Stomach (tissue), 9 donors: Measurements from ENCODE around the gene THBD. TPM values are rescaled to one million over a fixed set of nuclear protein-coding genes. Genes with fewer than 3 reads are reported as not detected.

Experiments
- DNase-seq, 2 donors: peaks; one replicate each; pipeline versions ENCODE4 v3.0.0 to v3.0.0-alpha.2; 2013 to 2019
- H3K27ac ChIP-seq, 5 donors: fragments of 200-600 bp in 4 of 5; sonication (generic) in 4 of 5; one replicate each; pipeline ENCODE4 v1.5.1; 2013 to 2019; ENCODE audit warnings: mild to moderate bottlenecking in 1 of 5, moderate library complexity in 1 of 5
- H3K27me3 ChIP-seq, 3 donors: fragments of 200-600 bp; sonication (generic); one replicate each; pipeline ENCODE4 v1.5.1; 2017 to 2019; ENCODE audit warnings: mixed run types in 1 of 3
- H3K36me3 ChIP-seq, 4 donors: fragments of 200-600 bp; sonication (generic); 1 replicate in 3 of 4; 2 replicates in 1 of 4; pipeline ENCODE4 v1.5.1; 2016 to 2019
- H3K4me1 ChIP-seq, 4 donors: fragments of 200-600 bp; sonication (generic); one replicate each; pipeline ENCODE4 v1.5.1; 2016 to 2019
- H3K4me3 ChIP-seq, 4 donors: fragments of 200-600 bp; sonication (generic) in 3 of 4; one replicate each; pipeline ENCODE4 v1.5.1; 2016 to 2019; ENCODE audit warnings: mild to moderate bottlenecking in 1 of 4
- H3K9me3 ChIP-seq, 4 donors: fragments of 200-600 bp; sonication (generic); one replicate each; pipeline ENCODE4 v1.5.1; 2016 to 2019
- EP300 ChIP-seq: sonication (generic); formaldehyde crosslinking; IDR thresholded peaks from one replicate; pipeline ENCODE4 v1.6.1; 2017; ENCODE audit warnings: antibody characterized with exemption
- POLR2A ChIP-seq, 4 donors: fragments of 450-650 bp; IDR thresholded peaks; one replicate each; pipeline ENCODE4 v1.6.1; 2016; ENCODE audit warnings: antibody characterized with exemption in 4 of 4, control low read depth in 2 of 4, mild to moderate bottlenecking in 1 of 4, moderate library complexity in 1 of 4
- POLR2AphosphoS5 ChIP-seq, 3 donors: sonication (generic); formaldehyde crosslinking; IDR thresholded peaks; one replicate each; pipeline ENCODE4 v1.6.1; 2016; ENCODE audit warnings: antibody characterized with exemption in 3 of 3
- WGBS, 5 donors: extraction: QIAGEN DNeasy Blood & Tissue Kit in 3 of 5; methylation state at CpG; one replicate each; pipeline versions ENCODE4 v1.1.5 to v1.1.7; 2013 to 2018; 5-methylcytosine and 5-hydroxymethylcytosine counted together
- intact Hi-C: fragments of 100-400 bp; cut with DNase I; formaldehyde crosslinking; loops from one replicate; pipeline ENCODE4 v1.15.1; 2023; ENCODE audit warnings: low total_unique reads
- polyA plus RNA-seq, 3 donors: library from polyadenylated mRNA; stranded (reverse); fragments of 200-250 nt; gene quantifications; one replicate each; pipeline ENCODE4 v1.2.3, GENCODE V29; 2013
- total RNA-seq, 5 donors: library from RNA; depleted of rRNA; stranded (reverse); fragments of >200 nt; gene quantifications; one replicate each; pipeline versions ENCODE4 v1.1.0 to v1.2.3, GENCODE V29; 2014 to 2016
- TF ChIP-seq, protein P1 (sequence below), 7 experiments: fragments of 450-650 bp in 4 of 7; fragments of 200-600 bp in 3 of 7; sonication (generic) in 3 of 7; IDR thresholded peaks; one replicate each; pipeline ENCODE4 v1.5.1; 2016 to 2019; ENCODE audit warnings: antibody characterized with exemption in 7 of 7, control low read depth in 2 of 7, mild to moderate bottlenecking in 1 of 7
- donor health status: healthy with polysubstance abuse.
- donor health status: Bipolar disorder and iron deficiency.
- donor health status: healthy.

THBD gene
- total and polyA plus RNA-seq, 8 donors, result 2.7 to 83.5 (median 21.8) TPM

DNA sequence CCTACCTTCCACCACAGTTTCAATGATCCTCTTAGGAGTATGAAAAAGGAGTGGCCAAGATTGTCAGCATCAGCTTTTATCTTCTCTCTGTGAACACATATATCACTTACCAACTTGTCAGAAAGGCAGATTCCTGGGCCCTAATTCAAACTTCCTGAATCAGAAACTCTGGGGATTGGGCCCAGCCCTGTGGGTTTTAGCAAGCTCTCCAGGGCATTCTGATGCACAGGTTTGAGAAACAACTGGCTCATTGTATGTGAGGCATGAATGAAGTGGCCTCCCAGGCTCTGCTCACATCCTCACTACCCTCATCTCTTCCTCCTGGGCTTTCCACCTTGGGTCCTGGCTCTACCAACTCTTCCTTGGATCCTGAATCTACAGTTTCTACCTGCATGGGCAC lies 13.2 kb upstream of the THBD start:
- H3K27ac ChIP-seq, result peak overlapping the region in 4 of 5 donors; percentile 14 to 52 (median 34)
- no peaks in the 10 kb centered on the region for H3K36me3 ChIP-seq
- no peaks in the 10 kb centered on the region for H3K9me3 ChIP-seq
- no peaks in the 10 kb centered on the region for H3K27me3 ChIP-seq
- no peak for DNase-seq
- TF ChIP-seq, protein P1, sequence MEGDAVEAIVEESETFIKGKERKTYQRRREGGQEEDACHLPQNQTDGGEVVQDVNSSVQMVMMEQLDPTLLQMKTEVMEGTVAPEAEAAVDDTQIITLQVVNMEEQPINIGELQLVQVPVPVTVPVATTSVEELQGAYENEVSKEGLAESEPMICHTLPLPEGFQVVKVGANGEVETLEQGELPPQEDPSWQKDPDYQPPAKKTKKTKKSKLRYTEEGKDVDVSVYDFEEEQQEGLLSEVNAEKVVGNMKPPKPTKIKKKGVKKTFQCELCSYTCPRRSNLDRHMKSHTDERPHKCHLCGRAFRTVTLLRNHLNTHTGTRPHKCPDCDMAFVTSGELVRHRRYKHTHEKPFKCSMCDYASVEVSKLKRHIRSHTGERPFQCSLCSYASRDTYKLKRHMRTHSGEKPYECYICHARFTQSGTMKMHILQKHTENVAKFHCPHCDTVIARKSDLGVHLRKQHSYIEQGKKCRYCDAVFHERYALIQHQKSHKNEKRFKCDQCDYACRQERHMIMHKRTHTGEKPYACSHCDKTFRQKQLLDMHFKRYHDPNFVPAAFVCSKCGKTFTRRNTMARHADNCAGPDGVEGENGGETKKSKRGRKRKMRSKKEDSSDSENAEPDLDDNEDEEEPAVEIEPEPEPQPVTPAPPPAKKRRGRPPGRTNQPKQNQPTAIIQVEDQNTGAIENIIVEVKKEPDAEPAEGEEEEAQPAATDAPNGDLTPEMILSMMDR (IDR thresholded peaks at IDR 0.05), result no peak
- TF ChIP-seq EP300 (no peak), POLR2AphosphoS5 (IDR thresholded peaks at IDR 0.05) (no peak), POLR2A (IDR thresholded peaks at IDR 0.05) (no peak)
- H3K4me1 ChIP-seq, result peaks cover 14 to 31% (median 22%) of the 10 kb centered on the region in 4 donors
- intact Hi-C loops, result loop anchor here (10.0 kb wide), 1 partner anchor 368 kb away; no protein-coding TSS in a partner anchor
- no peak overlapping the region for H3K4me3 ChIP-seq

DNA sequence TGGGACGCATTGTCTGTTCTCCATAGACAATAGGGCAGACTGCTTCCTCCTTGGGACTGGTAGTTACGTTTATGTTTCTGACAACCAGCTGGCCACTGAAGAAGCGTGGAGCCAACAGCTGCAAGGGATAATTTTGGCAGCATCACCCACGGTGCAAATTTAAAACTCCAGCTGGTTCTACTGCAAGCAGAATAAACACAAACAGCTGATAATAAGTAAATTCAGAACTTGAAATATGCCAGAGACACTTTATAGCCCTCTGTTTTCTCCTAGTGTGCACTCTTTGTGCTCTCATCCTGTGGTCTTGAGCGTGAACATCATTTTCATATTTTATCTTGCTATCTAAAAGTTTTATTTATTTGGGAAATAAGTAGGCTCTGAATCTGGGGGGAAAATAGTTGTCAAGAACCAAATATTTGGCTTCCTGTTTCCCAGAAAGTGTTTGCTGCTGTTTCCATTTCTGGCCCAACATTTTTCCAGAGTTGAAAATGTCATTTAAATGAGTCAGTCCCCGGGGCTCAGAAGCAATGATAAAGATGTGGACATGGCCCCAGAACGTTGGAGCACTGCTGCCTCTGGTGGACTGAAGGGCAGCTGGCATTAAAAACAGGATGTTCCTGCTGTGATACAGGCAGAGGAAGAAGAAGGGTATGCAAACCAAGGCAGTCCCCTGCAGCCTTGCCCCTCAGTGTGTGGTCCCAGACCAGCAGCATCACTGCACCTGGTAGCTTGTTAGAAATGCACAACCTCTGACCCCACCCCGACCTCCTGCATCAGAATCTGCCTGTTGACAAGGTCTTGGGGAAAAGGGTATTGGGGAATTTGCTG lies 12.5 kb upstream of the THBD start:
- peak in 1 of 2 donors; percentile 84 for DNase-seq
- 20 to 34% (median 25%) methylated on average over 8 of the region's 8 CpGs for WGBS, 5 donors

DNA sequence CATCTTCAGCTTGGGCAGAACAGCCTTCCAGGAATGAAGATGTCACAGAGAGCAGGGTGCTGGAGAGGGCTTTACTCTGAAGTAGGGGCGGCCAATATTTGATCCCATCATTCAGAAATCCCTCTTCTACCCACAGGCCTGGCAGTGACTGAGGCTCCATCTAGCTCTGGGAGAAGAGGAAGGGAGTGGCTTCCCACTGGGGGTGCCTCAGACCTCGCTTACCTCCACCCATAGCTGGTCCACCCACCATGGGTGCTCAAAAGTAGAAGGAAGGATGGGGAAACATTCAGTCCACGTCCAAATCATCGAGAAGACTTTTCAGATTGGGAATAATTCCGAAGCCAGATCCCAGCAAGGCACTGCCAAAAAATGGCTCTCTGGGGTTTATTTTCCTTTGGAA lies 11.8 kb upstream of the THBD start:
- DNase-seq, result no peak
- no peaks in the 10 kb centered on the region for H3K36me3 ChIP-seq
- H3K9me3 ChIP-seq, result no peaks in the 10 kb centered on the region
- H3K4me1 ChIP-seq, result peaks cover 14 to 31% (median 22%) of the 10 kb centered on the region in 4 donors
- H3K27ac ChIP-seq, result peak overlapping the region; percentile 28 to 76 (median 53)
- TF ChIP-seq EP300, result no peak
- TF ChIP-seq, protein P1 (IDR thresholded peaks at IDR 0.05), result no peak
- TF ChIP-seq POLR2A (IDR thresholded peaks at IDR 0.05), result no peak
- TF ChIP-seq POLR2AphosphoS5 (IDR thresholded peaks at IDR 0.05), result no peak
- H3K27me3 ChIP-seq, result no peaks in the 10 kb centered on the region
- no peak overlapping the region for H3K4me3 ChIP-seq
- intact Hi-C loops, result loop anchor here (10.0 kb wide), 1 partner anchor 366 kb away; no protein-coding TSS in a partner anchor
- 55 to 80% (median 77%) methylated on average over 5 of the region's 5 CpGs for WGBS, 5 donors

More for the DNA sequence above, 12.5 kb upstream of the THBD start:
- no peaks in the 10 kb centered on the region for H3K9me3 ChIP-seq
- H3K27ac ChIP-seq, result peak overlapping the region in 4 of 5 donors; percentile 41 to 76 (median 61)
- no peaks in the 10 kb centered on the region for H3K27me3 ChIP-seq
- H3K4me1 ChIP-seq, result peaks cover 14 to 31% (median 22%) of the 10 kb centered on the region in 4 donors
- intact Hi-C loops, result loop anchor here (10.0 kb wide), 1 partner anchor 367 kb away; no protein-coding TSS in a partner anchor
- no peaks in the 10 kb centered on the region for H3K36me3 ChIP-seq
- H3K4me3 ChIP-seq, result no peak overlapping the region
- TF ChIP-seq POLR2A (IDR thresholded peaks at IDR 0.05) (no peak), POLR2AphosphoS5 (IDR thresholded peaks at IDR 0.05) (peak in 2 of 3 donors; percentile 11 to 14)
- TF ChIP-seq, protein P1 (IDR thresholded peaks at IDR 0.05), result peak in 3 of 7 experiments; percentile 13 to 43 (median 41)

DNA sequence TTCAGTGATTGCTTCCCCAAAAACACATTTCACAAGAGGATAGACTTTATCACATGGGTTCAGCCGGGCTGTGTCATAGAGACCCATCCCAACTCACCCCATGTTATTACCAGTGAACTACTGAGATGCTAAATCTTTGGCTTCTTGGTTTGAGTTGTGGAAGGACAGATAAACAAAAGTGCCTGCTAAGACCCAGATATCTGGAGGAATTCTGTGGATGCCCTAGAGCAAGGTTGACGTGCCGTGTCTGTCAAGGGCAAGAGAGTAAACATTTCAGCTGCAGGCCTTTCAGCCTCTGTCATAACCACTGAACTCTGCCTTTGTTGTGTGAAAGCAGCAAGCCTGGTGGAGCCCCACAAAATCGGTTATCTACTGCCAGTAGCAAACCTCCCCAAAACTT lies 11.2 kb upstream of the THBD start:
- intact Hi-C loops, result loop anchor here (10.0 kb wide), 1 partner anchor 366 kb away; no protein-coding TSS in a partner anchor
- 67 to 79% (median 73%) methylated on average over 4 of the region's 4 CpGs for WGBS, 5 donors
- Histone ChIP-seq H3K4me3 (no peak overlapping the region), H3K36me3 (no peaks in the 10 kb centered on the region), H3K9me3 (no peaks in the 10 kb centered on the region), H3K4me1 (peaks cover 14 to 31% (median 22%) of the 10 kb centered on the region in 4 donors), H3K27me3 (no peaks in the 10 kb centered on the region), H3K27ac (peak overlapping the region in 2 of 5 donors; percentile 69 to 76)
- TF ChIP-seq, protein P1 (IDR thresholded peaks at IDR 0.05), result no peak
- no peak for TF ChIP-seq EP300
- TF ChIP-seq POLR2AphosphoS5 (IDR thresholded peaks at IDR 0.05), result no peak
- no peak for TF ChIP-seq POLR2A (IDR thresholded peaks at IDR 0.05)
- no peak for DNase-seq
